HG02763 (cell line): ENCODE measurements around the gene CAPN15.
"Not testable (repeated sequence)": the region's sequence is repeated elsewhere in the genome, so short reads cannot be mapped to it uniquely, and the experiment has no call there.

ENCODE experiments used
- ATAC-seq: cut with Tn5 transposase; IDR thresholded peaks from one replicate; pipeline ENCODE4 v1.9.1; 2021; ENCODE audit warnings: mild to moderate bottlenecking, moderate library complexity; ENCODE audit not compliant: unreplicated experiment

The CAPN15 gene

GRCh38 chr16:588889-589657 is 61.6 kb downstream of the CAPN15 start:
- ATAC-seq: peak; percentile 72

DNA sequence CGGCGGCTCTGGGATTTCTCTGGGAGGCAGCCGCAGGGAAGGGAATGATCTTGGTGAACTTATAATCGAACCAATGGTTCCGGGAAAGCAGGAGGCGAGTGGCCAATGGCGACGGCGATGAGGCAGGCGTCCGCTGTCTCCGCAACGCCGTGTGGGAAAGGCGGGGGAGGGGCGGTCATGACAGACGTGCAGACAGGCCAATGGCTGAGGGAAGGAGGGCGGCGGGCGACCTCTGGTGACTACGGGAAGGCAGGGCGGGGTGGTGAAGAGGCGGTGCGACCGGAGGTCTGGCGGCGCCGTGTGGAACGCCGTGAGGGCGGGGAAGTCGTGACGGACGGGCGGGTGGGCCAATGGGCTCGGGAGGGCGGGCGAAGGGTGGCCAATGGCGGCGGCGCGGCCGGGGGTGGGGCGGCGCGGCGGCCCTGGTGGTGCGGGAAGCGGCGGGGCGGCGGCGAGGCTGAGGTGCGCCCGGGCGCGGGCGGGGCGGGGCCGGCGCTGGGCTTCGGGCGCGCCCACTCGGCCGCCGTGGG is 62.2 kb downstream of the CAPN15 start, which contains the start of gene RAB40C:
TSS of gene RAB40C (plus strand) at position 409 of the 530 bp plus-strand sequence. CDS start 226 bp downstream, outside the sequence.
- ATAC-seq: peak; percentile 75

- no peak for ATAC-seq
Observed at GRCh38 chr16:590188-590814, 62.8 kb downstream of the CAPN15 start.

- ATAC-seq: no peak
Observed at GRCh38 chr16:590815-591200, 63.3 kb downstream of the CAPN15 start.

DNA sequence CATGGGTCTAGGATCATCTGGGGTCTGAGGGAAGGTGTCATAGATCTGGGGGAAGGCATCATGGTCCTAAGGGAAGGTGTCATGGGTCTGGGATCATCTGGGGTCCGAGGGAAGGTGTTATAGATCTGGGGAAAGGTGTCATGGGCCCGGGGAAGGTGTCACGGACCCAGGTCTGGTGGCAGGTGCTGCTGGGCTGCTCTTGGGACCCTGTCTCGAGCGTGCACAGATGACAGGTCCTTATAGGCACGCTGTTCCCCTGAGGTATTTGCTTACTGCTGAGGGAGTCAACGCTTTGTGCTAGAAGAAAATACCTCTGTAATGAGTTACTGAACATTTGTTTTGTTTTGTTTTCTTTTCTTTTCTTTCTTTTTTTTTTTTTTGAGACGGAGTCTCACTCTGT is 63.7 kb downstream of the CAPN15 start:
- ATAC-seq: no peak

DNA sequence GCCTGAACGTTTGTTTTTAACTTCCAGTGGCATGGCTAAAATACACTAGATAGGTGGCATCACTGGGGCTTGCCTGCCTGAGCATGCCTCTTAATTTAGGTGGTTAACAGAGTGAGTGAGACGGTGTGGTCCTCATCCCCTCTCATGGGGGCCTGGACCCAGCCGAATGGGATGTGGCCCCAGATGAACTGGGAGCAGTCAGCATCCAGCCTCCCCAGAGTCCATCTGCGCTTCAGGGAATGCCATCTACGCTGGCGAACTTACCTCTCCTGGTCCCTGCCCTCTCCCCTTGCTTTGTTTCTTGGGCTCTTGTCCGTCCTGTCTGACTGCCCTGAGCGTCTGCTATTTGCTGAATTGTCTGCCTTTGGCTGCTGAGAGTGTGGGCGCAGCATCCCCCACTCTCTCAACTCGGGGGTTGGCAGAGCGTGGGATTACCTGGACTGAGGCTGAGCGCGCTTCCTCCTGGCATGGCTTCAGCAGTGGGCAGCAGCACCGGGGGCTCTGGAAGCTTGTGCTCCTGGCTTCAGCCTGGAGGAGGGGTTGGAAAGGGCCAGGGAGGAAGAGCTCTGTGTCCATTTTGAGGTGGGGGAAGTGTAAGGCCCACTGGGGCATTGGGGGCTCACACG is 64.5 kb downstream of the CAPN15 start:
- ATAC-seq: no peak

GRCh38 chr16:592518-593306 is 65.2 kb downstream of the CAPN15 start:
- no peak for ATAC-seq

DNA sequence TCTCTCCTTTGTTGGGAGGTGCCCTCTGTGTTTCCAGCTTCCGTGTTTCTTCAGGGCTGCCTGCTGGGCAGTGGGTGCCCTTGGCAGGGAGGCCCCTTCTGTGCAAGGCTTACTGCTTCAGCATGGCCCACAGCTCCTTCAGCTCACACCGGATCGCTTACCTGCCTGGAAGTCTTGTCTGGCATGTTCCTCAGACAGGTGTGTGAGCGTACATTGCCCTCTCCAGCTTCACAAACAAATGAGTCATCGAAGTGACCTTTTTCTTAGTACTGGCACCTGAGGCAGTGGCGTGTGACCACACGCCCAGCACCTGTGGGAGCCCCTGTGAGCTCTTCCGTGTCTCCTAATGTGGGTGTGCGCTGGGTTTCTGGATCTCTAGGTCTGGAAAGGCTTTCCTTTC is 65.9 kb downstream of the CAPN15 start:
- ATAC-seq: no peak

DNA sequence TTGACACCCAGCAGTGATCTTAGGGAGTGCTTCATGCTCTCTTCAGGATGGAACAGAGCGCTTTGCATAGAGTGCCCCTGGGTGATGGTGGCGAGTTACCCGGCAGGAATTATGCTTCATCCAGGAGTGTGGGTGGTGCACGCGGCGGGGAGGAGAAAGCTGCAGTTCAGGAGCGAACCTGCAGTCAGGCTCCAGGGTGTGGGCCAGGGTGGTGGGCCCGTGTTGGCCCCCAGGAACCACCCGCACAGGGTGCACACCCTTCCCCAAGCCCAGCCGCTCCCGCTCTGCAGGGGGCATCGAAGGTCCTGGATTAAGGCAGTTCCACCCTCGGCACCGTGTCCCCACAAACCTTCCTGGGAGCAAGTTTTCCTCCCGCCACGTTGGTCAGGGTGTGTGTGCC is 66.3 kb downstream of the CAPN15 start:
- no peak for ATAC-seq

GRCh38 chr16:595094-595528 is 67.6 kb downstream of the CAPN15 start:
- no peak for ATAC-seq

DNA sequence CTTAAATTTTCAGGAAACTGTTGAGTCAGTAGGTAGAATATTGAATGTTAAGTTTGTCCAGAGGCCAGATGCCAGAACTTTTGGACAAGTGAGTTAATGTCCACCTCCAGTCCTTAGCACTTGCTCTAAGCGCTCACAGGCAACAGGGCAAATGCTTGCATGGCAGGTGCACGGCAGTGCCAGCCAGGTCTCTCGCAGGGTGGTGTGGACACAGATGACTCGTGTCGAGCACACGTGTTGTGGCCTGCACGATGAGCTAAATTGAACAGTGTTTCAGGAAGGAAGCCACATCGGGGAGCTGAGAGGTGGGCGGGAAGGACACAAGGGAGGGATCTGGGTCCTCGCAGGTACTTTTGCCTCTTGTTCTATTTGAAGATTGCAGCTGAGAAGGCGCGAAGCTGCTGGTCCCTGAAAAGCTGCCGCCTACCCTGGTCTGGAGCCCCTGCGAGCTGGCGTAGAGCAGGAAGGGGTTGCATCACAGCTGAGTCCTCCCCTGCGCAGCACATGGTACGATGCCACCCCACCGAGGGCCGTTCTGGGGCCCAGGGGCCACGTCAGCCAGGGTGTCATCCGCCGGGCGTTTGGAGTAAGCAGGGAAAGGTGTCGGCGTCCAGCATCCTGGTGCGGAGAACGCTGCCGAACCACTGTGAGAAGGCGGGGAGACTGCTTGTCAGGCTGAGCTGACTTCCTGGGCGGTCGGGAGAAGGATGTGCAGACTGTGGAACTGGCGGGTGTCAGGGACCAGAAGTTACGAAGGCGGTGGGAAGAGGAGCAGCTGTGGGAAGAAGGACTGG is 68.6 kb downstream of the CAPN15 start:
- no peak for ATAC-seq

- ATAC-seq: no peak
Observed at GRCh38 chr16:596736-597060, 69.2 kb downstream of the CAPN15 start.

- not testable (repeated sequence) for ATAC-seq
Observed at GRCh38 chr16:597655-598054, 70.1 kb downstream of the CAPN15 start.

GRCh38 chr16:598823-599739 is 71.6 kb downstream of the CAPN15 start:
- no peak for ATAC-seq

- ATAC-seq: no peak
Observed at GRCh38 chr16:600781-601180, 73.3 kb downstream of the CAPN15 start.

- no peak for ATAC-seq
Observed at GRCh38 chr16:603933-604332, 76.4 kb downstream of the CAPN15 start.
